ENCODE data around the gene LIN7C.
"Not testable (repeated sequence)": the region's sequence is repeated elsewhere in the genome, so short reads cannot be mapped to it uniquely, and the experiment has no call there.

The LIN7C gene

DNA sequence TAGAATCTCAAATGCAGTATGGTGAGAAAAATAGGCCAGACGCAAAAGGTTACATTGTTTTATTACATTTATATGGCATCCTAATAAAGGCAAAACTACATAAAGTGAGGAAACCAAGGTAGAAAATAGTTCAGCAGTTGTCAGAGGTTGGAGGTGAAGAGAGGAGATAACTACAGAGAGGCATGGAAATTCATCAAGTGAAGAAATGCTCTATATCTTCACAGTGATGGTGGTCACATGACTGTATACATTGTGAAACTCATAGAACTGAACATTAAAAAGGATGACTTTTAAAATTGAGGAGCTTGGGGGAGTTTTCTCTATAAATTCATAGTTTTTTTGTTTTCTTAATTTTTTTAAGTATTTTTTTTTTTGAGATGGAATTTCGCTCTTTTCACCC, 48.4 kb downstream of the LIN7C start:
- TF ChIP-seq SPI1 (IDR thresholded peaks at IDR 0.05; ENCODE audit: low read depth, low read length) = no peak
- TF ChIP-seq POLR2A (IDR thresholded peaks at IDR 0.05; ENCODE audit: low read depth, low read length) = no peak
- TF ChIP-seq POU2F2 (IDR thresholded peaks at IDR 0.05; ENCODE audit: low read depth, low read length) = no peak
- TF ChIP-seq TAF1 (IDR thresholded peaks at IDR 0.05; ENCODE audit: low read depth, low read length) = no peak
- TF ChIP-seq PAX5 (IDR thresholded peaks at IDR 0.05; ENCODE audit: insufficient read depth, low read length, severe bottlenecking) = no peak
- no peak for TF ChIP-seq POLR2AphosphoS5 (IDR thresholded peaks at IDR 0.05; ENCODE audit: low read depth, low read length)
- no peak for FAIRE-seq
- DNase-seq (ENCODE audit: insufficient read length, low spot score) = no peak

DNA sequence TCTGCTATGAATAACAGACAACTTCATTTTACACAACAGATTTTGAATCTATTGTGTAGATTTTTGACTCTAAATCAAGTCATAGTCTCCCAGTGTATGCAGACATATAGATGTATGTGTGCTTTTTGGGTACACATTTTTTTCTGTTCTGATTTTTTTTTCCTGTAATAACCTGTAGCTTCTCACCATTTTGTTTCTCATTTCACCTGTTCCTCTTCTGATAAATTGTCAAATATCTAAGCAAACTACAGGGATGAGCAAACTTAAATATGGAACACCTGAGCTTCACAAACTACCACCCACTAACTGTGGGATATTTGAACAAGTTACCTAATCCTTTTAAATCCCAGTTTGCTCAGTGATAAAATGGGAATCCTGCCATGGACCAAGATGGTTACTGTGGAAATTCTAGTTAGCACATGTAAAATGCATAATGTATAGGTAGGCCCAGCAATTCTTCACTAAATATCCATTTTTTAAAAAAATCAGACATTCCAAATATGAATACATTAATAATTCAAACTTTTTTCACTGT, 49.7 kb downstream of the LIN7C start:
- no peak for TF ChIP-seq TAF1 (IDR thresholded peaks at IDR 0.05; ENCODE audit: low read depth, low read length)
- TF ChIP-seq POLR2A (IDR thresholded peaks at IDR 0.05; ENCODE audit: low read depth, low read length) = no peak
- TF ChIP-seq POU2F2 (IDR thresholded peaks at IDR 0.05; ENCODE audit: low read depth, low read length) = no peak
- no peak for TF ChIP-seq PAX5 (IDR thresholded peaks at IDR 0.05; ENCODE audit: insufficient read depth, low read length, severe bottlenecking)
- no peak for TF ChIP-seq POLR2AphosphoS5 (IDR thresholded peaks at IDR 0.05; ENCODE audit: low read depth, low read length)
- TF ChIP-seq SPI1 (IDR thresholded peaks at IDR 0.05; ENCODE audit: low read depth, low read length) = no peak
- DNase-seq (ENCODE audit: insufficient read length, low spot score) (no peak), FAIRE-seq (no peak)

DNA sequence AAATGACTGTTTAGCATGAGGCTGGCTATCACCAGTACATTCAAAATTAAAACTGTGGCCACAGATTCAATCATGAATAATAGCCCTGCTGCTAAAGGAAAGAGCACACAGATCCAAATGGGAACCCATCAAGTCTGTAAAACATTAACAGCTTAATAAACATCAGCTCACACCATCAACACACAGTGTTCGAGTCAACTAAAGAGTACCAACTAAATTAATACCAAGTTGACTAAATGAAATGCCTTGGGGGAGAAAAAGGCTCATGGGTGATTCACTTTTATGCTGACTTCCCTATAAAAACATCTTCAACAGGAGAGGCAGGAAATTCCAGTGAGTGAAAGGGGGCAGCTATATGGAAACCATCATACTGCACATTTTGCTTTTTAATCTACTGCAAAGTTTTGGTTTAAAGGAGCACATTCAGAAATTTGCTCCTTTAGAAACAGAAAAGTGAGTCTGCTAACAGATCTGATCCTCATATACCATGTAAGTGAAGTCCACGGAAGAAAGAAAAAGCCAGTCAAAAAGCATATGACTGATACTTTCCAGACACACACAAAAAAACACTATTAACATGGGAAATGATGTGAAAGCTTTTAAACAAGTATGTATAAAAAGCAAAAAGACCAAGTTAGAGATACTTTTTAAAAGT, 50.3 kb downstream of the LIN7C start:
- no peak for TF ChIP-seq POU2F2 (IDR thresholded peaks at IDR 0.05; ENCODE audit: low read depth, low read length)
- TF ChIP-seq SPI1 (IDR thresholded peaks at IDR 0.05; ENCODE audit: low read depth, low read length) = no peak
- TF ChIP-seq POLR2AphosphoS5 (IDR thresholded peaks at IDR 0.05; ENCODE audit: low read depth, low read length) = no peak
- no peak for TF ChIP-seq TAF1 (IDR thresholded peaks at IDR 0.05; ENCODE audit: low read depth, low read length)
- no peak for TF ChIP-seq POLR2A (IDR thresholded peaks at IDR 0.05; ENCODE audit: low read depth, low read length)
- no peak for TF ChIP-seq PAX5 (IDR thresholded peaks at IDR 0.05; ENCODE audit: insufficient read depth, low read length, severe bottlenecking)
- DNase-seq (ENCODE audit: insufficient read length, low spot score) (no peak), FAIRE-seq (no peak)

DNA sequence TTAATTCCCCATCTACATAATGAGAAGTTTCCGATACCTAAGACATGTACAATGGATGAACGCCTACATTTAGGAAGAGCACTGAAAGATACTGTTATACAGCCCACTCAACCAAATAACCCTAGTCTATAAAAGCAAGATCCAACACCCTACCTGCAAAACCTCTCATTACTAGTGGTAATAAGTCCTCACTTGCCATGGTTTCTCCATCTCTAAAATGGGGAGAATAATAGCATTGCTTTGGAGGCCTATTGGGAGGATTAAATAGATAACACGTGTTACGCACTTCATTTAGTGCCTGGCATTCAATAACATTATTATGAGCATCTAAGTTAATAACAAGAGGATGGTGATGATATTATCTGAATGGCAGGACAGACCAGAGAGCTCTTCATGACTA, 50.9 kb downstream of the LIN7C start:
- no peak for DNase-seq (ENCODE audit: insufficient read length, low spot score)
- no peak for FAIRE-seq
- TF ChIP-seq POLR2A (IDR thresholded peaks at IDR 0.05; ENCODE audit: low read depth, low read length) = no peak
- TF ChIP-seq POU2F2 (IDR thresholded peaks at IDR 0.05; ENCODE audit: low read depth, low read length) = no peak
- no peak for TF ChIP-seq TAF1 (IDR thresholded peaks at IDR 0.05; ENCODE audit: low read depth, low read length)
- TF ChIP-seq SPI1 (IDR thresholded peaks at IDR 0.05; ENCODE audit: low read depth, low read length) = no peak
- TF ChIP-seq POLR2AphosphoS5 (IDR thresholded peaks at IDR 0.05; ENCODE audit: low read depth, low read length) = no peak
- TF ChIP-seq PAX5 (IDR thresholded peaks at IDR 0.05; ENCODE audit: insufficient read depth, low read length, severe bottlenecking) = no peak

DNA sequence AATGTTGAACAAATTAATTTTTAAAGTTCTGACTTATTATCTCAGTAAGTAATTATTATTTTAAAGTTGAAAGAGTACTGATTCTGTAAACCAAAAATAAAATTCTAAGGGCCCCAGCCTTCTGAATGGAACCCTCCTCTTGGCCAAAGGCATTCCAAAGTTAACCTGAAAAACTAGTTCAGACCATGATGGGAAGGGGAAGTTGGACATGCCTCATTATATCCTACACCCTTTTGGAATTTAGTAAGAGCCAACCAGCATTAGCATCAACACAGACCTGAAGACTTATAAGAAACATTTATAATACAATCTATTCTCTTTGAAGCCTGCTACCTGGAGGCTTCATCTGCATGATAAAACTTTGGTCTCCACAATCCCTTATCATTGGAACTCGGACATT, 52.9 kb downstream of the LIN7C start:
- DNase-seq (ENCODE audit: insufficient read length, low spot score) = no peak
- TF ChIP-seq POLR2AphosphoS5 (IDR thresholded peaks at IDR 0.05; ENCODE audit: low read depth, low read length) (no peak), TAF1 (IDR thresholded peaks at IDR 0.05; ENCODE audit: low read depth, low read length) (no peak), SPI1 (IDR thresholded peaks at IDR 0.05; ENCODE audit: low read depth, low read length) (no peak), POU2F2 (IDR thresholded peaks at IDR 0.05; ENCODE audit: low read depth, low read length) (no peak), PAX5 (IDR thresholded peaks at IDR 0.05; ENCODE audit: insufficient read depth, low read length, severe bottlenecking) (no peak), POLR2A (IDR thresholded peaks at IDR 0.05; ENCODE audit: low read depth, low read length) (no peak)
- no peak for FAIRE-seq

DNA sequence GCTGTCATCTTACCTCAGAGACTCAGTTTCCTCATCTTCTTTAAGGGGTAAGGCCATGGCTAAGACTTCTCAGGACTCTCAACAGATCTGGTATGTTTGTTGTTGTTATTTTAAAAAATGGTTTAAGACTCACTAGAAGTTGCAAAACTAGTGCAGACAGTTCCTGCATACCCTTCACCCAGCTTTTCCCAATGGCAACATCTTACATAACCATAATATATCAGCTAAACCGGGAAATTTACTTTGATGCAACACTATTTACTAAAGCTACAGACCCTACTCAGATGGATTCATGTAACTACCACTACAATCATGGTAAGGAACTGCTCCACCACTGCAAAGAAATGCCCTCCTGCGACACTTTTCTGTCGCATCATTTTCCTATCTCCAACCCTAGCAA, 54.4 kb downstream of the LIN7C start:
- DNase-seq (ENCODE audit: insufficient read length, low spot score) (no peak), FAIRE-seq (no peak)
- TF ChIP-seq POLR2AphosphoS5 (IDR thresholded peaks at IDR 0.05; ENCODE audit: low read depth, low read length) (no peak), TAF1 (IDR thresholded peaks at IDR 0.05; ENCODE audit: low read depth, low read length) (no peak), POLR2A (IDR thresholded peaks at IDR 0.05; ENCODE audit: low read depth, low read length) (no peak), SPI1 (IDR thresholded peaks at IDR 0.05; ENCODE audit: low read depth, low read length) (no peak), PAX5 (IDR thresholded peaks at IDR 0.05; ENCODE audit: insufficient read depth, low read length, severe bottlenecking) (no peak), POU2F2 (IDR thresholded peaks at IDR 0.05; ENCODE audit: low read depth, low read length) (no peak)

DNA sequence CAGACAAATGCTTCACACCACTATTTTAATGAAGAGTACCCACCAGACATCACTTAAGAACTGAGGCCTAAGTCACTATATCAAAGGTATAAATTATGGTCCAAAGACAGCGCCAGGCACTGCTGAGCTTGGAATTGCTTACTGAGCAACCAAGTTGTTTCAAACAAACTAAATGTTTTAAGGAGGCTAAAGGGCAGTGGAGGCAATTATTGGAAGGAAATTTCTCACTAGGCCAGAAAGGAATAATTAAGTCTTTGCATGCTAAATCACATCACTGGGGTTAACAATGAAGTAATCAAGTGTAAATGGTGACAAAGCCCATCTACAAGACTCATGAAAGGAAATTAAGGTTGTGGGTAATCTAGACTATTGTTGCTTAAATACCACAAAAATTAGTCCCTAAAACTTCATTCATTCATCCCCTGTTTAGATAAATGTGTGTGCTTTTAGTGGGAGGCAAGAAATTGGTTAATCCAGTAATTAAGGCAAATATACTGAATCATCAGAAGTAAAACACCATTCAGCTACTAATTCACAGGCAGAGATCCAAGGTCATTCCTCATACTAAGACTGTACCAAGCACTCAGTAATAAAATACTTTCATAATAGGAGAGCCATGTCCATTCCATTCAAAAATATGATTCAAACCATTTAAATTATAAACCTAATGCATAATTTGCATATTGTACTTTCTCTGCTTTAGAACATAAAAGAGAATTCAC, 55.2 kb downstream of the LIN7C start:
- no peak for TF ChIP-seq POU2F2 (IDR thresholded peaks at IDR 0.05; ENCODE audit: low read depth, low read length)
- no peak for TF ChIP-seq PAX5 (IDR thresholded peaks at IDR 0.05; ENCODE audit: insufficient read depth, low read length, severe bottlenecking)
- no peak for DNase-seq (ENCODE audit: insufficient read length, low spot score)
- FAIRE-seq = no peak

DNA sequence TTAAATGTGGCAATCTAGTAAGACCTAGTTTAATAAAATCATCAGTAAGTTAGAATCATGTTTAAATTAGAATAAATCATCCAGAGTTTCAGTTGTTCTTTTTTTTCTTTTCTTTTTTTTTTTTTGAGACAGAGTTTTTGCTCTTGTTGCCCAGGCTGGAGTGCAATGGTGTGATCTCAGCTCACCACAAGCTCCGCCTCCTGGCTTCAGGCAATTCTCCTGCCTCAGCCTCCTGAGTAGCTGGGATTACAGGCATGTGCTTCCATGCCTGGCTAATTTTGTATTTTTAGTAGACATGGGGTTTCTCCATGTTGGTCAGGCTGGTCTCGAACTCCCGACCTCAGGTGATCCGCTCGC, 58.4 kb downstream of the LIN7C start:
- FAIRE-seq; DNase-seq (ENCODE audit: insufficient read length, low spot score): not testable (repeated sequence)

DNA sequence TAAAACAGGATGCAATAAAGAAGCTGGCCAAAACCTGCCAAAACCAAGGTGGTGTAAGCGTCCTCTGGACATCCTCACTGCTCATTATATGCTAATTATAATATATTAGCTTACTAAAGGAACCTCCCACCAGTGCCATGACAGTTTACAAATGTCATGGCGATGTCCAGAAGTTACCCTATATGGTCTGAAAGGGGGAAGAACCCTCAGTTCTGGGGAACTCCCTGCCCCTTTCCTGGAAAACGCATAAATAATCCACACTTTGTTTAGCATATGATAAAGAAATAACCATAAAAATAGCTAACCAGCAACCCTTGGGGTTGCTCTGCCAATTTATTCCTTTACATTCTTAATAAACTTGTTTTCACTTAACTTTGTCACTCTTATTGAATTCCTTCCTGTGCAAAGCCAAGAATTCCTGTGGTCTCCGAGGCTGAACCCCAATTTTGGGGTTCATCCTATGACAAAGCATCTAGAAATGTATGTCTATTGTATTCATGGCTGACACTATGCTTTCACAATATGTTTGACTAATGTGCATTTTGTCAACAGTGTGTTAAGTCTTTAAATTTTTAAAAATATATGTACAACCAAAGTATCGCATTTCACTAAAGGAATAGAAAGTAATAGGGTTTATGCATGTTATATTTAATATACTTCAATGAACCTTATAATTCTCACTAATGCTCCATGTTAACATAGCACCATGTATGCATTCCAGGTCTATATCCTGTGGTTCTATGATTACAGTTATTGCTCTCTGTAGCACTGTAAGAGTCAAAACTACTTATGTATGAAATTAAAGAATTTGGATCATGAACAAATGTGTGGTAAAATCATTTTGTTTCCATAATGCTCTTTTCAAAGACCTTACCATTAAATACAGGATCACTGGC, 59.0 kb downstream of the LIN7C start:
- TF ChIP-seq PAX5 (IDR thresholded peaks at IDR 0.05; ENCODE audit: insufficient read depth, low read length, severe bottlenecking) (no peak), POU2F2 (IDR thresholded peaks at IDR 0.05; ENCODE audit: low read depth, low read length) (no peak), SPI1 (IDR thresholded peaks at IDR 0.05; ENCODE audit: low read depth, low read length) (no peak), TAF1 (IDR thresholded peaks at IDR 0.05; ENCODE audit: low read depth, low read length) (no peak), POLR2AphosphoS5 (IDR thresholded peaks at IDR 0.05; ENCODE audit: low read depth, low read length) (no peak)
- DNase-seq (ENCODE audit: insufficient read length, low spot score) (no peak), FAIRE-seq (no peak)
